Chondrocyte (in vitro differentiated cells): Measurements from ENCODE around the gene VPS18. TPM values are rescaled to one million over a fixed set of nuclear protein-coding genes. Genes with fewer than 3 reads are reported as not detected.

Experiments used
- DNase-seq: peaks from one replicate; pipeline ENCODE4 v3.0.0; 2021; ENCODE audit warnings: mixed read lengths, low spot score
- H3K27ac Mint-ChIP-seq: one replicate; pipeline ENCODE4 v1.8.0; 2021; ENCODE audit warnings: mild to moderate bottlenecking, moderate library complexity, mixed read lengths; ENCODE audit not compliant: unreplicated experiment
- H3K27me3 Mint-ChIP-seq: 2 replicates; pipeline ENCODE4 v1.8.0; 2021; ENCODE audit warnings: low read depth, mixed read lengths
- H3K36me3 Mint-ChIP-seq: 2 replicates; pipeline ENCODE4 v1.8.0; 2021; ENCODE audit warnings: low read depth, mixed read lengths
- H3K4me1 Mint-ChIP-seq: 2 replicates; pipeline ENCODE4 v1.8.0; 2021; ENCODE audit warnings: low read depth, mild to moderate bottlenecking, mixed read lengths
- H3K4me3 Mint-ChIP-seq: one replicate; pipeline ENCODE4 v1.8.0; 2021; ENCODE audit warnings: mild to moderate bottlenecking, moderate library complexity, mixed read lengths; ENCODE audit not compliant: unreplicated experiment
- H3K9me3 Mint-ChIP-seq: 2 replicates; pipeline ENCODE4 v1.8.0; 2021; ENCODE audit warnings: low read depth, mixed read lengths
- CTCF ChIP-seq: fragments of 200-600 bp; sonication (generic); IDR thresholded peaks from 2 replicates; pipeline ENCODE4 v1.5.0; 2021; ENCODE audit warnings: antibody characterized with exemption, mild to moderate bottlenecking, moderate library complexity
- total RNA-seq: library from RNA; stranded (reverse); gene quantifications from 3 replicates; pipeline ENCODE4 v1.2.1, GENCODE V29; 2021

VPS18 gene
- total RNA-seq, 1 donor from 2014 or later, result 33.0 TPM

DNA sequence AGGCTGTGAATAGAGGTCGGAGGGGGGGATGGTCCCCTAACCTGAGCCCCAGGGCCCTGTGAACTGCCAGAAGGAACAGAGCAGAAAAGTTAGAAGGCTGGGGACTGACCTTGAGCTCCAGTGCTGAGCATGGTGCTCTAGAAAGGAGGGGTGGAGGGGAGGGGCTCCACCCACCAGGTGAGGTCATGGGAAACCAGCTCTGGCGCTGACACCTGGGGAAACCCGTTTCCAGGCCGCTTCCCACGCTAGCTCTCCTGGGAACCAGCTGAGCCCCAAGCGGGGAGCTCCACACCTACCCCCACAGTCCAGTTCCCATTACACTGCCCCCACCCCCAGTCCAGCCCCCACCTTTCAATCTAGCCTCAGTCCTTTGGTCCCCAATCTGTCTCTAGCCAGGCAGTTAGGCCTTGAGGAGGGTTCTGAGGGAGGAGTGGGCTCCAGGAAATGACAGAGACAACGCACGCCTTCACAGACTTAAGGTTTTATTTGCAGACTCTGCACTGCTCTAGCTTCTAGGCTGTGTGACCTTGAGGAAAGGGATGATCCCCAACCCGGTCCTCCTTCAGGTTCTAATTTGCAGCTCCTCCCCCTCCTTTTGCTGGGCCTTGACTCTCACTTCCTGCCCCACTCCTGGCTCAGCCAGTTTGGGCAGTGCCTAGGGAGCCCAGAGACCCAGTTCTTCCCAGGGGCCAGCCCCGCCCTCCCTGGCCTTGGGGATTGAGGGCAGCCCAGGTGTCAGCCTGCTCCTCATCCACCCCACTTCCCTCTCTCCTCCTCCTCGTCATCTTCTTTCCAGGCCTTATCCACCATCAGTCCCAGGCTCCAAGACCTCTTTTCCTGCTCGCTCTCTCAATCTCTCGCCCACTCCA lies 22.3 kb upstream of the VPS18 start:
- Mint-ChIP-seq H3K27ac (no peak overlapping the region), H3K27me3 (peaks cover 8% of the 10 kb centered on the region), H3K9me3 (no peaks in the 10 kb centered on the region), H3K4me1 (peaks cover 6% of the 10 kb centered on the region), H3K36me3 (no peaks in the 10 kb centered on the region), H3K4me3 (no peak overlapping the region)
- no peak for TF ChIP-seq CTCF
- DNase-seq, result no peak

DNA sequence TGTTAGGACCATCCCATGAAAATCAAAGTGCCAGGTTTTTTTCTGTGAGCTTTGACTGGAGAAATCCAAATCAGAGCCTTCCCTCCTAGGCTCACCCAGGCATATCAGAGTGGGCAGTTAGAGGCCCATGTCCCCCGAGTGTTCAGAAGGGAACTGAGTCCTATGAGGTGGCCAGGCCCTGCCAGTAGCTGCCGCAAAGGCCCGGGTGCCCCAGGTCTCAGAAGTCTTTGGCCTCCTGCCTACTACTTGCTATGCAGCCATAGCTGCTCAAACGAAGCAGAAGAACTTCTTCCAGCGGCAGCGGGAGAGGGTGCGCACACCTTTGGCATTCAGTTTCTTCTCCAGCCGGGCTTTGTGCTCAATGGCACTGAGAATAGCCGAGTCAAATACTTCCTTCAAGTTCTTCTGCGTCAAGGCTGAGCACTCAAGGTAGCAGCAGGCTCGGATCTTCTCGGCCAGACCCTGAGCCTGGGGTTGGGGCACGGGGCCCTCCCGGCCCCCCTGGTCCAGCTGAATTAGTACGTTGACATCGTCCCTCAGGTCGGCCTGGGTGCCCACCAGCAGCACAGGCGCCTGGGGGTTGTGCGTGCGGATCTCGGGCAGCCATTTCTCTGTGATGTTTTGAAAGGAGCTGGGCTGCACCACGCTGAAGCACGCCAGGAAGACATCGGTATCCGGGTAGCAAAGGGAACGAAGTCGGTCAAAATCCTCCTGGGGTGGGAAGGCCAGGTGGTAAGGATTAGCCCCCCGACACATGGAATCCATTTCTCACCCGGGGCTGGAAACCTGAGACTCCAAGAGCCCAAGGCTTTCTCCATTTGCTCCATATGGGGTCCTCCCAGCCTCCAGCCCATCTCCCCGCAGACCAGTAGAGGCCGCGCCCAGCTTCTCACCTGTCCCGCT lies 21.2 kb upstream of the VPS18 start:
- peak overlapping the region; percentile 68 for H3K4me3 Mint-ChIP-seq
- no peak for TF ChIP-seq CTCF

DNA sequence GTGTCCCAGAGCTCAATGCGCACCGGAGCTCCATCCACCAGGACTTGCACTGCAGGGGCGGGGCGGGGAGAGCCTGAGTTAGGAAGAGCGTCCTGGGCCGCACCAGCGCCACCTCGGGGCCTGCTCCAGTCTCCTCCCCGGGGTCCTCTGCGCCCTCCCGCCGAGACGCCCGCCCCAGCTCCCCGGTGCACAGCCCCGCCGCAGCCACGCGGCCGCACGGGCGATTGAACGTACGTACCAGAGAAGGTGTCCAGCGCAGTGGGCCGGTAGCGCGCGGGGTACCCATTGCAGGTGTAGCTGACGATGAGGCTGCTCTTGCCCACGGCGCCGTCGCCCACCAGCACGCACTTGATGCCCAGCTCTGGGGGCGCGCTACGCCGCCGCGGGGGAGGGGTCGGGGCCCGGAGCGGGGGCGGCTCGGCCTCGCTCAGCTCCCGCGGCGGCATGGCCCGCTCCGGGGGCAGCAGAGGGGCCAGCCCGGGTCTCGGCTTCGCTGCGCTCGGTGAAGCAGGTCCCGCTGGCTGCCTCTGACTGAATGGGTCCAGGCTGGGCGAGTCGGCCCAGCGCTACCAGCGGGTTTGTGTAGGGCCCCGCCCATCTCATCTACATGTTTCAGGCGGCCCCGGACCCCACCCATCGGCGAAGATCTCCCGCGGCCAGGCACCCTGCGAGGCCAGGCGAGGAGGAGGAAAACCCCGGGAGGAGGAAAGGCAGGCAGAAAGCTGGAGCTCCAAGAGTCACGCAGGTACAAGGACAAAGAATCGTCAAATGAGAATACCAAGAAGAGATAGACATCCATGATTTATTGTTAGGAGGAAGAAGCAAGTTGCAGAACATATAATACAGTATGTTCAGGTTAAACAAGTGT lies 20.3 kb upstream of the VPS18 start, which contains the start of gene RHOV:
Gene RHOV (minus strand): TSS at position 541 of the 868 bp plus-strand sequence. CDS start 95 bp downstream, at position 446.
- no peaks in the 10 kb centered on the region for H3K9me3 Mint-ChIP-seq
- peak within 1 kb of the TSS; percentile 54 for H3K27ac Mint-ChIP-seq
- peak within 1 kb of the TSS; percentile 71 for H3K4me3 Mint-ChIP-seq
- peaks cover 6% of the 10 kb centered on the region for H3K4me1 Mint-ChIP-seq
- peak; percentile 72 for TF ChIP-seq CTCF
- peaks cover 8% of the 10 kb centered on the region for H3K27me3 Mint-ChIP-seq
- no peak for DNase-seq
- H3K36me3 Mint-ChIP-seq, result no peaks in the 10 kb centered on the region

More for the DNA sequence above, 21.2 kb upstream of the VPS18 start:
- DNase-seq, result no peak
- Mint-ChIP-seq H3K27ac (no peak overlapping the region), H3K27me3 (peaks cover 8% of the 10 kb centered on the region), H3K9me3 (no peaks in the 10 kb centered on the region), H3K4me1 (peaks cover 6% of the 10 kb centered on the region), H3K36me3 (no peaks in the 10 kb centered on the region)

DNA sequence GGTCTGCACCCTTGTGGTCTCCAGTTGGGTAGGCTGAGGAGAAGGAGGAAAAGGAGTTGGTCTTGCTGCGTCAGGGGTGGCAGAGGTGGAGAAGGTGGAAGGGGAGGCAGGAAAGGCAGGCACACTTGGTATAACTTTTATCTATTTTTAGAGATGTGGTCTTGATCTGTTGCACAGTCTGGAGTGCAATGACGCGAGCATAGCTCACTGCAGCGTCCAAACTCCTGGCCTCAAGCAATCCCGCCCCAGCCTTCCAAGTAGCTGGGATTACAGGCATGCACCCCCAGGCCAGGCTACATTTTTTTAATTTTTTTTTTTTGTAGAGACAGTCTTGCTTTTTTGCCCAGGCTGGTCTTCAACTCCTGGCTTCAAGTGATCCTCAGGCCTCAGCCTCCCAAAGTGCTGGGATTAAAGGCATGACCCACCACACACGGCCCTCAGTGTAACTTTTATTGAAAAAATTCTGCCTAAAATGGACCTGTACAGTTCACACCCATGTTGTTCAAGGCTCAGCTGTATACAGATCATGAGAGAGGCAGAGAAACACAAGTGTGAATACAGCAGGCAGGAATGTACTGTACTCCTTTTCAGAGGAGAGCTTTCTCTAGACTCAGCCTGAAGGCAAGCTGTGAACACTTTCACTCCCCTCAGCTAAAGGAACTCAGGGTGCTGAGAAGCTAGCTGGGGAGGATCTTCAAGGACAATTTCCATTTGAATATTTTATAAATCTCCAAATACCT lies 18.1 kb upstream of the VPS18 start:
- H3K27ac Mint-ChIP-seq, result no peak overlapping the region
- H3K9me3 Mint-ChIP-seq, result no peaks in the 10 kb centered on the region
- H3K4me3 Mint-ChIP-seq, result no peak overlapping the region
- H3K4me1 Mint-ChIP-seq, result peaks cover 6% of the 10 kb centered on the region
- TF ChIP-seq CTCF, result no peak
- peaks cover 8% of the 10 kb centered on the region for H3K27me3 Mint-ChIP-seq
- no peaks in the 10 kb centered on the region for H3K36me3 Mint-ChIP-seq
- no peak for DNase-seq
